Measurements from ENCODE around the gene CTCFL. TPM values are rescaled to one million over a fixed set of nuclear protein-coding genes. Genes with fewer than 3 reads are reported as not detected.
A peak's percentile ranks its signal among the peaks of the same experiment; 100 is the strongest.

CTCFL gene
- total and polyA plus RNA-seq, 8 donors, result not detected

- no peak overlapping the region for H3K4me3 ChIP-seq
- no peak for DNase-seq
- WGBS, 5 donors, result 91 to 95% (median 93%) methylated on average over 8 of the region's 8 CpGs
- no peaks in the 10 kb centered on the region for H3K36me3 ChIP-seq
- H3K9me3 ChIP-seq, result no peaks in the 10 kb centered on the region
- intact Hi-C loops (cut with DNase I; ENCODE audit: low total_unique reads), result no loop called here
- peaks cover 0 to 19% (median 12%) of the 10 kb centered on the region in 4 donors for H3K4me1 ChIP-seq
- H3K27me3 ChIP-seq, result peaks cover 0 to 6% (median 0%) of the 10 kb centered on the region in 3 donors
- TF ChIP-seq EP300 (IDR thresholded peaks at IDR 0.05), result no peak
- no peak for TF ChIP-seq CTCF (IDR thresholded peaks at IDR 0.05)
- no peak for TF ChIP-seq POLR2A (IDR thresholded peaks at IDR 0.05)
- TF ChIP-seq POLR2AphosphoS5 (IDR thresholded peaks at IDR 0.05), result no peak
- no peak overlapping the region for H3K27ac ChIP-seq
Measured at GRCh38 chr20:57462781-57463180, 62.2 kb downstream of the CTCFL start.

- no peak for DNase-seq
- intact Hi-C loops (cut with DNase I; ENCODE audit: low total_unique reads), result no loop called here
- no peak for TF ChIP-seq POLR2AphosphoS5 (IDR thresholded peaks at IDR 0.05)
- TF ChIP-seq POLR2A (IDR thresholded peaks at IDR 0.05), result no peak
- no peak for TF ChIP-seq CTCF (IDR thresholded peaks at IDR 0.05)
- TF ChIP-seq EP300 (IDR thresholded peaks at IDR 0.05), result no peak
- Histone ChIP-seq H3K36me3 (no peaks in the 10 kb centered on the region), H3K27me3 (peaks cover 0 to 3% (median 0%) of the 10 kb centered on the region in 3 donors), H3K27ac (no peak overlapping the region), H3K9me3 (no peaks in the 10 kb centered on the region), H3K4me1 (peaks cover 0 to 29% (median 18%) of the 10 kb centered on the region in 4 donors), H3K4me3 (no peak overlapping the region)
- 75 to 85% (median 84%) methylated on average over 4 to 7 of the region's 7 CpGs for WGBS, 5 donors
Measured at GRCh38 chr20:57461726-57462125, 63.2 kb downstream of the CTCFL start.

GRCh38 chr20:57460781-57461465 is 64.0 kb downstream of the CTCFL start:
- Histone ChIP-seq H3K4me1 (peaks cover 0 to 29% (median 18%) of the 10 kb centered on the region in 4 donors), H3K27ac (no peak overlapping the region), H3K36me3 (no peaks in the 10 kb centered on the region), H3K4me3 (no peak overlapping the region), H3K27me3 (no peaks in the 10 kb centered on the region), H3K9me3 (no peaks in the 10 kb centered on the region)
- no peak for DNase-seq
- 77 to 86% (median 82%) methylated on average over 14 to 15 of the region's 15 CpGs for WGBS, 5 donors
- intact Hi-C loops (cut with DNase I; ENCODE audit: low total_unique reads), result no loop called here
- no peak for TF ChIP-seq POLR2A (IDR thresholded peaks at IDR 0.05)

GRCh38 chr20:57459897-57460296 is 65.0 kb downstream of the CTCFL start:
- no peak for DNase-seq
- Histone ChIP-seq H3K27me3 (no peaks in the 10 kb centered on the region), H3K4me1 (peaks cover 0 to 29% (median 18%) of the 10 kb centered on the region in 4 donors), H3K27ac (peak overlapping the region in 1 of 5 donors; percentile 74), H3K4me3 (no peak overlapping the region), H3K9me3 (no peaks in the 10 kb centered on the region), H3K36me3 (no peaks in the 10 kb centered on the region)
- 77 to 82% (median 79%) methylated on average over 5 of the region's 5 CpGs for WGBS, 5 donors
- intact Hi-C loops (cut with DNase I; ENCODE audit: low total_unique reads), result no loop called here
- TF ChIP-seq POLR2AphosphoS5 (IDR thresholded peaks at IDR 0.05) (no peak), POLR2A (IDR thresholded peaks at IDR 0.05) (no peak), CTCF (IDR thresholded peaks at IDR 0.05) (no peak), EP300 (IDR thresholded peaks at IDR 0.05) (no peak)

GRCh38 chr20:57459278-57459677 is 65.7 kb downstream of the CTCFL start:
- Histone ChIP-seq H3K36me3 (no peaks in the 10 kb centered on the region), H3K9me3 (no peaks in the 10 kb centered on the region), H3K4me3 (no peak overlapping the region), H3K4me1 (peaks cover 0 to 29% (median 18%) of the 10 kb centered on the region in 4 donors), H3K27ac (peak overlapping the region in 2 of 5 donors; percentile 22 to 74), H3K27me3 (no peaks in the 10 kb centered on the region)
- TF ChIP-seq POLR2AphosphoS5 (IDR thresholded peaks at IDR 0.05) (no peak), CTCF (IDR thresholded peaks at IDR 0.05) (no peak), POLR2A (IDR thresholded peaks at IDR 0.05) (no peak), EP300 (IDR thresholded peaks at IDR 0.05) (no peak)
- intact Hi-C loops (cut with DNase I; ENCODE audit: low total_unique reads), result no loop called here
- DNase-seq, result no peak
- WGBS, 5 donors, result 72 to 80% (median 75%) methylated on average over 5 of the region's 5 CpGs
